Fibroblast of villous mesenchyme (primary cell): Measurements from ENCODE around the gene HHAT. TPM values are rescaled to one million over a fixed set of nuclear protein-coding genes. Genes with fewer than 3 reads are reported as not detected.

Source experiments
- DNase-seq: peaks from one replicate; pipeline ENCODE4 v3.0.0-alpha.2; 2010; ENCODE audit warnings: low read depth
- H3K4me3 ChIP-seq: 2 replicates; pipeline ENCODE4 v1.5.1; 2011; ENCODE audit warnings: low read depth, mild to moderate bottlenecking, low read length
- CTCF ChIP-seq: IDR thresholded peaks from 2 replicates; pipeline ENCODE4 v1.5.1; 2012; ENCODE audit warnings: low read depth, mild to moderate bottlenecking, low read length; ENCODE audit not compliant: insufficient read depth
- total RNA-seq: library from RNA; depleted of rRNA; stranded (reverse); fragments of >200 nt; gene quantifications from 2 replicates; pipeline ENCODE4 v1.2.3, GENCODE V29; 2012

Gene HHAT
- total RNA-seq, 1 donor = 15.1 TPM

DNA sequence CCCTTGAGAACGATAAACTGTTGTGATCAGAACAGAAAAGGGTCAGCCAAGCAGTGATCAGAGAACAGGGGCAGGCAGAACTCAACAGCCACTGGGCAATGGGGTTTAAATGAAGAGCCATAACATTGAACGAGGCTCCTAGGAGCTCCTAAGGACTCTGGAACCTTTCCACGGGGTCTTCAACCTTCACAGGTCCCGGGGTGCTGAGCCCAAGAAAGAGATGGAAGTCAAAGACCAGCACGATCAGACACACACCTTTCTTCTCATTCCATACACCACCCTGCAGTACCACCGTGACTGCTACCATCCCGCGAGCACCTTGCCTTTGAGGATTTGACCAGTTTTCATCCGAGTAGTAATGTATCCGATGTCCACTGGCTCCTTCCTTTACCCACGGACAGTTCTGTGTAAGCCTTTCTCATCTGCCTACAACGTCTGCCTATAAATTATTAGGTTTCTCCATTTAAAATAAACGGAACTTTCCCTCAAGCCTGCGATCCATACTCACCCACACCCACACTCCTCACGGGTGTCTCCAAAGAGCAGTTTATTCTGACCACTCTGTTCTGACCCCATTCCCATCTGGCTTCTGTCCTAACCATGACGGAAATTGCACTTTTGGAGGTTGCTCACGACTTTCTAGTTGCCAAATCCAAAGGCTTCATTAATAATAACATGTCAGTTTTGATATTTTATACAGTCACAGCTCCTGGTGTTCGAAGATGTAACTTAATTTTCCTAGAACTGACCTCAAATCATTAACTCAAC lies 16.8 kb upstream of the HHAT start:
- no peak for TF ChIP-seq CTCF
- H3K4me3 ChIP-seq = no peak overlapping the region
- no peak for DNase-seq

DNA sequence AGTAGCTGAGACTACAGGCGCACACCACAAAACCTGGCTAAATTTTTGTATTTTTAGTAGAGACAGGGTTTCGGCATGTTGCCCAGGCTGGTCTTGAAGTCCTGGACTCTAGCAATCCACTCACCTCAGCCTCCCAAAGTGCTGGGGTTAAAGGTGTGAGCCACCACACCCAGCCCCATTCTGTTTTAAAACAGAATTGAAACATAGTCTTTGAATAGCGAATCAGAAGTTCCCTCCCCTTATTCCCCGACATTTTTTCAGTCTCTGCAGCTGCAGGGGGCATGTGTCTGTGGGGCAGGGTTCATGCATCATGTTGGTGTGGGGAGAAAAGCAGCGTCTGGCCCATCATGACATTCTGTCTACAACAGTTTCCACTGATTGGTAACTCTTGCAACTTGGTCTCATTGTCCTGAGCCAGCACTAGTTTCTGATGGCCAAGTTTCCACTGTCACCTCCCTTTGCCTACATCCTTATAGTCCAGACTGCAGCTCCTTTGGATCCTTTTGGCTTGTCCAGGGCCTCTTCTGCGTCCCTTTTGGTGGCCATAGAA lies 15.6 kb upstream of the HHAT start:
- TF ChIP-seq CTCF = no peak
- DNase-seq = no peak
- no peak overlapping the region for H3K4me3 ChIP-seq

GRCh38 chr1:210313921-210314320 lies 14.8 kb upstream of the HHAT start:
- no peak overlapping the region for H3K4me3 ChIP-seq
- TF ChIP-seq CTCF = no peak
- no peak for DNase-seq

DNA sequence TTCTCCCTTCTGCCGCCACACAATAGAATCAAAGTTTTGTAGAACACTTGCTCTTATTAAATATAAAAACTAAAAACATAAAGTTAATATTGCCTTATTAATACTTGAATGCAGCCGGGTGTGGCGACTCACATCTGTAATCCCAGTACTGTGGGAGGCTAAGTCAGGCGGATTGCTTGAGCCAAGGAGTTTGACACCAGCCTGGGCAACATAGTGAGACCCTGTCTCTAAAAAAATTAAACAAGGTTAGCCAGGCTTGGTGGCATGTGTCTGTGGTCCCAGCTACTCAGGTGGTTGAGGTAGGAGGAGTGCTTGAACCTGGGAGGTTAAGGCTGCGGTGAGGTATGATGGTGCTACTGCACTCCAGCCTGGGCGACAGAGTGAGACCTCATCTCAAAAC lies 13.2 kb upstream of the HHAT start:
- no peak overlapping the region for H3K4me3 ChIP-seq
- DNase-seq = no peak
- no peak for TF ChIP-seq CTCF

DNA sequence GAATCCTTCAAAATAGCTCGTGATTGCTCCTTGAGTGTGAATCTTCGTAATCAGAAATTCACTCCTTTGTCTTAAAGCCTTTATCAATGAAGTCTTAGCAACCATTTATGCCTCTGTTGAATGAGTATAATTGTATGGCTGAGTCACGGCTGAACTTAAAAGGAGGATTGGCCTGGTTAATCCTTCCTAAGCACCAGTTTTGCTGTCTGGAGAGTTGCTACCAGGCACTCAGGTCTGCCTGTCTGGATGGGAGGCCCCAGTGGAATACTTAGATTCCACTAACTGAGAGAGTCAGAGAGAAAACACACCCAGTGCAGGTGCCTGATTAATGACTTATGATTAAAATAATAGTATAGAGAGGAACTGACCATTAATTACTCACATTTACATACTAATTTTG lies 7.6 kb upstream of the HHAT start:
- DNase-seq = no peak
- no peak for TF ChIP-seq CTCF
- H3K4me3 ChIP-seq = no peak overlapping the region

DNA sequence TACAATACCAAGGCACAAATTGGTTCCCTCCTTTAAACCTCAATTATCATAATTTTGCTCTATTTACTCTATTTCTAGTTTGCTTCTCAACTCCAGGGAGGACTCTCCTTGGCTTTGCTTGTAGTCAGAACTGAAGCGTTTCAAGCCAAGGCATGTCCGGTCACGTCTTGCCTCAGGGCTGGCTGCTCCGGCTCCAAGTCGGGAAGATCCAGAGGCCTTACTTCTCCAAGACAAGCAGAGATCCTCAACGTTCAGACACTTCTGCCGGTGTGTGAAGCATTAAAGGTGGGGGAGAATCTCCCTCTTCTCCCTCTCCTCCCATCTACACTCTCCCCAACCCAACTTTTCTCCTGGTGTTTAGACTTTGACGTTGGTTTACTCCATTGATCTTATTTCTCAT lies 7.2 kb upstream of the HHAT start:
- no peak for DNase-seq
- no peak for TF ChIP-seq CTCF
- H3K4me3 ChIP-seq = no peak overlapping the region
